Measurements from ENCODE around the gene SULT1A2.
"Not testable (repeated sequence)": the region's sequence is repeated elsewhere in the genome, so short reads cannot be mapped to it uniquely, and the experiment has no call there.

The SULT1A2 gene

DNA sequence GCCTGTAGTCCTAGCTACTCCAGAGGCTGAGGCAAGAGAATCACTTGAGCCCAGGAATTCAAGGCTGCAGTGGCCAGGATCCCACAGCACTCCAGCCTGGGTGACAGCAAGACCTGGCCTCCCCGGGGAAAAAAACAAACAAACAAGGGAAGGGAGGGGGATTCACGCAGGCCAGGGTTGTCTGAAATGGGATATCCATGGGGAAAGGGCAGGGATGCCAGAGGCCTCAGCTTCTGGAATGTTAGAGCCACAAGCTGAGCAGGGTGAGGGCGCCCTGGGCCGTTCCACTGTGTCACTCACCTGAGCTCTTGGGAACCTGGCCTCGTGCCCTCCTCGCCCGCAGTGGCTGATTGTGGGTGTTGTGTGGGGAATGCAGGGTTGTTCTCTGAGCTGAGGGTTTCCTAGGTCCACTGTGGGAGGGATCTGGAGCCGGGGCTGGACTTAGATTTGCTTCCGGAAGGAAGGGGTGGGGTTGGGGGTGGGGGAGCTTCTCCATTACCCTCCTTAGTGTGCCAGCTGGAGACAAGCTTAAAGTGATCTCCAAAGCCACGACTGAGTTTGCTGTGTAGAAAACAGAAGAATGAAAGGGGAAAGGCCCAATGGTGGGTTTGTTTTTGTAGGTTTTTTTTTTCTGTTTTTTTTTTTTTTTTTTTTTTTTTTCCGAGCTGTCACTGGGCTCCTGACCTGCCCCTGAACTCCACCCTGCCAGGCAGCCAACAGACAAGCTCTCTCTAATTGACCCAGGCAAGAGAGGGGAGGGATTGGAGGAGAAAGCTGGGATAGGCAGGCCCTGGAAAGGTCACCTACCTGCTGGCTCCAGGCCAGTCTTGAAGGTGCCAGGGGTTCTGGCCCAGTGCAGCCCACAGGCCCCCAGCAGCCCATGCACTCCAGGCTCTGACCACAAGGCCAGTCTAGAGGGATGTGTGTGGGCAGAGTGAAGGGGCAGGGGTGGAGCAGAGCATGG lies 13.1 kb upstream of the SULT1A2 start, which contains the start of gene SULT1A1:
TSS of gene SULT1A1 (minus strand) at position 414 of the 964 bp plus-strand sequence. CDS start 1,189 bp downstream, outside the sequence.
- DNase-seq (ENCODE audit: low read depth in 2 of 2) = no peak

GRCh38 chr16:28608867-28609596 lies 12.2 kb upstream of the SULT1A2 start:
- DNase-seq (ENCODE audit: low read depth in 2 of 2) = not testable (repeated sequence)

GRCh38 chr16:28608496-28608808 lies 11.6 kb upstream of the SULT1A2 start:
- not testable (repeated sequence) for DNase-seq (ENCODE audit: low read depth in 2 of 2)

DNA sequence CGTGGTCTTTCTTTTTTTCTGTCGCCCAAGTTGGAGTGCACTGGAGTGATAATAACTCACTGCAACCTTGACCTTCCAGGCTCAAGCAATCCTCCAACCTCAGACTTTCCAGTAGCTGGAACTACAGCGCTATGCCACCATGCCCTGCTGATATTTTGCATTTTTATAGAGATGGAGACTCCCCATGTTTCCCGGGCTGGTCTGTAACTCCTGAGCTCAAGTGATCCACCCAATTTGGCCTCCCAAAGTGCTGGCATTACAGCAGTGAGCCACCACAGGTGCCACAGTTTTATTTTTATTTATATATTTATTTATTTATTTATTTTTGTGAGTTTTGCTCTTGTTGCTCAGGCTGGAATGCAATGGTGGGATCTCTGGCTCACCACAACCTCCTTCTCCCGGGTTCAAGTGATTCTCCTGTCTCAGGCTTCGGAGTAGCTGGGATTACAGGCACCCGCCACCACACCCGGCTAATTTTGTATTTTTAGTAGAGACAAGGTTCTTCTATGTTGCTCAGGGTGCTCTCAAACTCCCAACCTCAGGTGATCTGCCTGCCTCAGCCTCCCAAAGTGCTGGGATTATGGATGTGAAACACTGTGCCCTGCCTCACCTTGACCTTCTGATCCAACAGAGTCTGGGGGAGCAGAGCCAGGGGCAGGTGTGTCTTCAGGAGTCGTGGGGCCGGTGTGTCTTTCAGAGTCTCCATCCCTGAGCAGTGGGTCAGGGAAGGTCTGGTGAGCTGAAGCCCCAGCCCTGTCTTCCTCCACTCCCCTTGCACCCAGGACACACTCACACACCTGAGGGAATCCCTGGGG lies 11.0 kb upstream of the SULT1A2 start:
- DNase-seq (ENCODE audit: low read depth in 2 of 2) = not testable (repeated sequence)

GRCh38 chr16:28607116-28607623 lies 10.3 kb upstream of the SULT1A2 start:
- no peak for DNase-seq (ENCODE audit: low read depth in 2 of 2)

DNA sequence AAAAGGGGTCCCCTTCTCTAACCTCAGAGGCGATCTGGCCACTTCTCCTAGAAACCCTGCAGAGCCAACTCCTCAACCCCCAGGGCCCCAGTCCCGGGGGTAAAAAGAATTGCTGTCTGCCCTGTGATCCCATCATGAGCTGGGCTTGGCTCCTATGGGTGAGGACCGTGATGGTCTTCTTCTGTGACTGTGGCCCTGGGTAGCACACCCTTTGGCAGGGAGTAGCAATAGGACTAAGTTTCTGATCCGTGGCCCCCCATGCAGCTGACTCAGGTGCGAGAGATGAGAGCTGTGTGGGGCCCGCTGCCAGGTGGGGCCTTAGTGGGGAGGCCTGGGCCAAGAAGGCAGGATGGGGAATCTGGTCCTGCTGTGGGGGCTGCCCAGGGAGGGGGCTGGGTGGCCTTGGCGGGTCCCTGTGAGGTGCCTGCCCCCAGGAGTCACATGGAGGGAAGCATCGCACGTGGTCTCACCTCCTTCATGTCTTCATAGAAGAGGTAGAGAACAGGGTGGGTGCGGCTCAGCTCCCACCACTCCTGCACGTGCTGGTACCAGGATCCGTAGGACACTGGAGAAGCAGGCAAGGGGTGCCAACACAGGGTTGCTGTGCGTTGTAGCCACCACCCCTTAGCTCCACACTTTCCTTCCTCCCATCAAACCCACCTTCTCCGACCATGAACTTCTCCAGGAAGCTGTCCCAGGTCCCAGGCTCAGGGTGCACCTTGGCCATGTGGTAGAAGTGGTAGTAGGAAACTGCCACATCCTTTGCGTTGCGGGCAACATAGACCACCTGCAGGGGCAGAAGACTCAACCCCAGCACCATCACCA lies 9.7 kb upstream of the SULT1A2 start:
- no peak for DNase-seq (ENCODE audit: low read depth in 2 of 2)

DNA sequence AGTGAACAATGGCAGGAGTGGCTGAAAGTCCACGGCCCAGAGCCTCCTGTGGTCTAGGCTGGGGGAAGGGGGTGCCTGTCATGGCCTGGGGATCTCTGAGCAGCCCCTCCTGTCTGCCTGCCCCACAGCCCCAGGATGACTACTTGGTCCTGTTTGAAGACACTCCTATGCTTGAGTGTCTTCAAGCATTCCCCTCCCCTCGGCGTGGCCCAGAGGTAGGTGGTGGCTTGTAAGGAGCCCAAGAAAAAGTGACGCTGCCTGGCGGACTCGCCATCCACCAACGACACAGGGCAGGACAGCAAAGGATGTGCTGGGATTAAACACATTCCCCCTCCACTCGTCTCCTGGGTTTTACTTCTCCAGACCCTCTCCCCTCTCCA lies 7.3 kb upstream of the SULT1A2 start:
- DNase-seq (ENCODE audit: low read depth in 2 of 2) = no peak

DNA sequence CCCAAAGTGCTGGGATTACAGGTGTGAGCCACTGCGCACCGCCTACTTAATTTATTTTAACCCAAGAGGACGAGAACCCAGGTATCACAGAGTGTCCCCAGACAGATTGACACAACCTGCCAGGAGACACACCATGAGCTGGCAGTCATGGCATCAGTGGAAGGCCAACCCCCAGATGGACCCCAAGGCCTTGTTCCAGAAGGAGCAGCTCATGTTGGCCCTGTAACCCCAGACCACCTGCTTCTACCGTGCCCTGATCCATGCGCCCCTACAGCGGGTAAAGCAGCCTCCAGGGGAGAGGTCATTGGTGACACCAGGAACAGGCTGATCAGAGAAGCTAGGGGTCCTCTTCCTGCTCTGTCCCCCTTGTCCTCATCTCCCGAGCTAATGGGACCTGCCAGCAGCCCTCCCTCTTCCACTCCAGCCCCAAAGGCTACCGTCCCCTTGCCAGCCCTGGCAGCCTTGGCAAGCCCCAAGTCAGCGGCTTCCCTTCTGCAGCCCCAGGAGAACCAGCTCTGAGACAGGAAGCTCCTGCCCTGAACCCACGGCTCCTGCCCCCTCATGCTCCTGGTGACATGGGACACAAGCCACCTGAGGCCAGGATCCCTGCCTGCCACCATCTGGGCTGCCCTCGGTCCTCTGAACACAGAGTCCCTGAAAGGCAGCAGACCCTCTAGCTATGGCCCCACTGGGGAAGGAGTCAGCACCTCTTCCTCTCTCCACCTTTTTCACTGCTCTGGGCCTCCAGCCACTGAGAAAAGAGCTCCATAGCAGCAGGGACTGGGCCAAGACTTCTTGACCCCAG lies 6.7 kb upstream of the SULT1A2 start:
- no peak for DNase-seq (ENCODE audit: low read depth in 2 of 2)

DNA sequence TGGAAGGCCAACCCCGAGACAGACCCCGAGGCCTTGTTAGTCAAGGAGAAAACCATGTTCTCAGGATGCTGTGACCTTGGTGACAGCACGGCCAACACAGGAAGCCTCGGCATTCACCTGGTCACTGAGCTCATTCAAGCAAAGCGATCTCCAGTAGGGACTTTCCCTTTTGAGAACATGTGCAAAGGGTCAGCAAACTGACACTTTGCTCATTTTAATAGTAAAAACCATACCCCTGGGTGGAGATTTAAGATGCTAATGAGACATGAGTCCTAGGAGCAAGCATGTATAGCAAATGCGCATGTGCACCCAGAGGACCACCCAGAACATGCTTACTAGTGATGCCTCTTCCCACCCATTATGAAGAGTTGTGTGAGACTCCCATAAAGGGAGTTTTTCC lies 5.7 kb upstream of the SULT1A2 start:
- no peak for DNase-seq (ENCODE audit: low read depth in 2 of 2)

- not testable (repeated sequence) for DNase-seq (ENCODE audit: low read depth in 2 of 2)
Measured at GRCh38 chr16:28602062-28602461, 5.2 kb upstream of the SULT1A2 start.

DNA sequence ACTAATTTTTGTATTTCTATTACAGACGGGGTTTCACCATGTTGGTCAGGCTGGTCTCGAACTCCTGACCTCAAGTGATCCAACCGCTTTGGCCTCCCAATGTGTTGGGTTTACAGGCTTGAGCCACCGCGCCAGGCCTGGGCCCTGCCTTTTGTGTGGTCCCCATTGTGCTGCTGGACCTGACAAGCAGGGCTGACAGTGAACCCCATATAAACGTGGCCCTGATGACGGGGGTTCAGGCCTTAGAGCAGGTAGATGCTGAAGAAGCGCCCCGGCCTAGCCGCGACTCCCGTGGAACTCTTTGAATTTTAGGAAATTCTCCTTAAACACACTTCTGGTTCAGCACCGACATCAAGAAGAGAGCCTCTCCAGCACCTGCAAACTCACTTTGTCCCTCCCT lies 4.7 kb upstream of the SULT1A2 start:
- DNase-seq (ENCODE audit: low read depth in 2 of 2) = not testable (repeated sequence)

DNA sequence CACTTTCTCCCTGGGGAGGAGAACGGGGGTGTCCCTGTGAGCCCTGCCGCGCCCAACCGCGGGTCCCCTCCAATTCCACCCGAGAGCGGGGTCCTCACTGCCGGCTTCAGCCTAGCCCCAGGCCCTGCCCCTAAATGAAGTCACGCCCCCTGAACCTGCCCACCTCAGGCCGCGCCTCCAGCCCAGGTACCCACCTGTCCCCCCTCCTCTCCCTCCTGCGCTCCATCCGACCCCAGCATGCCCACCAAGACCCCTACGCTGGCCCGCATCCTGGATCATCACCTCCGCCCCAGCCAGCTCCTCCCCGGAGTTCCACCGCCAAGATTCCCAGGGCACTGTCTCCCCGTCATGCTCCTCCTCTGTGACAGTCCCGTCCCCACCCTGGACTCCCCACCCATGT lies 4.1 kb upstream of the SULT1A2 start:
- not testable (repeated sequence) for DNase-seq (ENCODE audit: low read depth in 2 of 2)

GRCh38 chr16:28599377-28600285 lies 2.8 kb upstream of the SULT1A2 start:
- not testable (repeated sequence) for DNase-seq (ENCODE audit: low read depth in 2 of 2)

DNA sequence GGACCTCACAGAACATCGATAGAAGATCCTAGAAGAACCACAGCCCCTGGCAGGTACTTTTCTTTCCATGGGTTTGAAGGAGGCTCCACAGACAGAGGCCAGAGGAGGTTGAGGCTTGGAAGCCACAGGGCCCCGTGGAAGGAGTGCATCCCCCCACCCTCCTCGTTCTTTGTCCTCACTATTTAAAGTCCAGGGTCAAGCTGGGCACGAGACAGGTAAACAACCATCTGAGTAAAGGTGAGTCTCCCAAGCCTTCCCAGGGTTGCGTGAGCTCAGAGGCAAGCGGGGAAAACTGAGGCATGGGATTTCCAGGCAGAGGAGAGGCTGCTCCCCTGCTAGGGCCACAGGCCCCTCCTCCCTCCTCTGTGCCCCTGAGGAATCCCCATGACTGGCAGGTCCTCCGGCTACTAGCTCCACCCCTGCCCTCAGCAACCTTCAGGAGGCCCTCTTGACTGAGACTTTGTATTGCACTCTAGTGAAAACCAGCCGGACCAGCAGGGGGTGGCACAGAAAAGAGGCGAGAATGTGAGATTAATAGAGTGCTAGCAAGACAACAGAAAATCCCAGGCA lies 927 bp upstream of the SULT1A2 start:
- DNase-seq (ENCODE audit: low read depth in 2 of 2) = no peak

GRCh38 chr16:28596115-28596630 lies 677 bp downstream of the SULT1A2 start:
- DNase-seq (ENCODE audit: low read depth in 2 of 2) = no peak

DNA sequence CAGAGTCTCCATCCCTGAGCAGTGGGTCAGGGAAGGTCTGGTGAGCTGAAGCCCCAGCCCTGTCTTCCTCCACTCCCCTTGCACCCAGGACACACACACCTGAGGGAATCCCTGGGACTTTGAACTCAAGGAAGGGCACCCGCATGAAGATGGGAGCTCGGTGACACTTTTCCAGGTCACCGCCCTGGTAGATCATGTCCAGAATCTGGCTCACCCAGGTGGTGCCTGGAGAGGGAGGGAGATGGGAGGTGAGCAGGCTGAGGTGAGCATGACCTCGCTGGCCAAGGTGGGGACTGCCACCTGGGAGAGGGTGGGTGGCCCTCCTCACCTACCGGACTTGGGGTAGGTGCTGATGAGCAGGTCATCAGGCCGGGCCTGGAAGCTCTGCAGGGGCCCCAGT lies 1.4 kb downstream of the SULT1A2 start:
- not testable (repeated sequence) for DNase-seq (ENCODE audit: low read depth in 2 of 2)

DNA sequence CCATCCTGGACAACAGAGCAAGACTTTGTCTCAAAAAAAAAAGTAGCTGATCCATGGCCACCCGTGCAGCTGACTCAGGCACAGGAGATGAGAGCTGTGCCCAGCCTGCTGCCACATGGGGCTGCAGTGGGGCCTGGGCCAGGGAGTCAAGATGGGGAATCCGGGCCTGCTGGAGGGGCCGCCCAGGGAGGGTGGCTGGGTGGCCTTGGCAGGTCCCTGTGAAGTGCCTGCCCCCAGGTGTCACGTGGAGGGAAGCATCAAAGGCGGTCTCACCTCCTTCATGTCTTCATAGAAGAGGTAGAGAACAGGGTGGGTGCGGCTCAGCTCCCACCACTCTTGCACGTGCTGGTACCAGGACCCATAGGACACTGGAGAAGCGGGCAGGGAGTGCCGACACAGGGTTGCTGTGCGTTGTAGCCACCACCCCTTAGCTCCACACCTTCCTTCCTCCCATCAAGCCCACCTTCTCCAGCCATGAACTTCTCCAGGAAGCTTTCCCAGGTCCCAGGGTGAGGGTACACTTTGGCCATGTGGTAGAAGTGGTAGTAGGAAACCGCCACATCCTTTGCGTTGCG lies 3.8 kb downstream of the SULT1A2 start:
- no peak for DNase-seq (ENCODE audit: low read depth in 2 of 2)

DNA sequence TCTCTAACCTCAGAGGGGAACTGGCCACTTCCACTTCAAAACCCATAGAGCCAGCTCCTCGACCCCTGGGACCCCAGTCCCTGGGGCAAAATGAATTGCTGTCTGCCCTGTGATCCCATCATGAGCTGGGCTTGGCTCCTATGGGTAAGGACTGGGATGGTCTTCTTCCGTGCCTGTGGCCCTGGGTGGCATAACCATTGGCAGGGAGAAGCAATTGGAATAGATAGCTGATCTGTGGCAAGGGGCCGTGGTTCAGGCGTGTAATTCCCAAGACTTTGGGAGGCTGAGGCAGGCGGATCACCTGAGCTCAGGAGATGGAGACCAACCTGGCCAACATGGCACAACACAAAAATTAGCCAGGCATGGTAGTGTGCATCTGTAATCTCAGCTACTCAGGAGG lies 4.3 kb downstream of the SULT1A2 start:
- DNase-seq (ENCODE audit: low read depth in 2 of 2) = no peak

All from stimulated activated CD4-positive, alpha-beta T cell treated with anti-CD3 and anti-CD28 coated beads, Interleukin-12 subunit alpha, Interleukin-12 subunit beta, amount 100 ng/mL, for 24 hours (primary cell).